Bronchial epithelial cell (primary cell): ENCODE data around the gene ADGRG7. TPM values are rescaled to one million over a fixed set of nuclear protein-coding genes. Genes with fewer than 3 reads are reported as not detected.
A peak's percentile ranks its signal among the peaks of the same experiment; 100 is the strongest.

ENCODE experiments used
- DNase-seq: peaks from one replicate; pipeline ENCODE4 v3.0.0-alpha.2; 2010; ENCODE audit warnings: low read depth
- FAIRE-seq: peaks from 2 replicates; lab custom pipeline; 2011; peaks lifted over from hg19 to GRCh38; lab: Jason Lieb, UNC
- H3K27me3 ChIP-seq: 2 replicates; pipeline ENCODE4 v1.5.1; 2011; ENCODE audit warnings: low read length; ENCODE audit not compliant: control insufficient read depth, insufficient read depth
- H3K36me3 ChIP-seq: 2 replicates; pipeline ENCODE4 v1.5.1; 2011; ENCODE audit warnings: low read length; ENCODE audit not compliant: control insufficient read depth, insufficient read depth
- H3K4me3 ChIP-seq: 2 replicates; pipeline ENCODE4 v1.5.1; 2011; ENCODE audit warnings: mild to moderate bottlenecking, low read depth, low read length, control low read depth
- total RNA-seq: library from RNA; depleted of rRNA; stranded (reverse); fragments of >200 nt; gene quantifications from 2 replicates; pipeline ENCODE4 v1.2.1, GENCODE V29; 2014
- TF ChIP-seq, protein P1 (sequence below): IDR thresholded peaks from 2 replicates; pipeline ENCODE4 v1.5.1; 2011; ENCODE audit warnings: mild to moderate bottlenecking, moderate library complexity, low read length, control low read depth, inconsistent platforms; ENCODE audit not compliant: insufficient read depth, severe bottlenecking

Gene ADGRG7
- total RNA-seq, 1 donor from 2014 or later: under 0.01 TPM

DNA sequence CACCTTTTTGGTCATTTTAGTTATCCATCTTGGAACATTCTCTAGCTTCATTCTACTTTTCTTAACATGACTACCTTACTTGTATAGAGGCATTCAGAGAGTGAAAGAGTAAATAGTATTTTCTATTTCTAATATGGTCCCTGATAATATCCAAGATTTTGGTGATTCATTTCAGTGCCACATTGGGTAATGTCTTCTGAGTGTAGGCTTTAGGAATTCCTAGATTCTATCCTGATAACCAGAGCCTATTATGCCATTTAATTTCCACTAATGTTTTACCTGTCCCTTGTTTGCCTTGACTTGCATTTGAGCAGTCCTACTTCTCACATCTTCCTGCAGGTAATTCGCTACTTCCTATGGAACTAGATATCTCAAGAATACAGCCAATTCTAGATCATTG, 21.8 kb downstream of the ADGRG7 start:
- TF ChIP-seq, protein P1, sequence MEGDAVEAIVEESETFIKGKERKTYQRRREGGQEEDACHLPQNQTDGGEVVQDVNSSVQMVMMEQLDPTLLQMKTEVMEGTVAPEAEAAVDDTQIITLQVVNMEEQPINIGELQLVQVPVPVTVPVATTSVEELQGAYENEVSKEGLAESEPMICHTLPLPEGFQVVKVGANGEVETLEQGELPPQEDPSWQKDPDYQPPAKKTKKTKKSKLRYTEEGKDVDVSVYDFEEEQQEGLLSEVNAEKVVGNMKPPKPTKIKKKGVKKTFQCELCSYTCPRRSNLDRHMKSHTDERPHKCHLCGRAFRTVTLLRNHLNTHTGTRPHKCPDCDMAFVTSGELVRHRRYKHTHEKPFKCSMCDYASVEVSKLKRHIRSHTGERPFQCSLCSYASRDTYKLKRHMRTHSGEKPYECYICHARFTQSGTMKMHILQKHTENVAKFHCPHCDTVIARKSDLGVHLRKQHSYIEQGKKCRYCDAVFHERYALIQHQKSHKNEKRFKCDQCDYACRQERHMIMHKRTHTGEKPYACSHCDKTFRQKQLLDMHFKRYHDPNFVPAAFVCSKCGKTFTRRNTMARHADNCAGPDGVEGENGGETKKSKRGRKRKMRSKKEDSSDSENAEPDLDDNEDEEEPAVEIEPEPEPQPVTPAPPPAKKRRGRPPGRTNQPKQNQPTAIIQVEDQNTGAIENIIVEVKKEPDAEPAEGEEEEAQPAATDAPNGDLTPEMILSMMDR: no peak
- Histone ChIP-seq H3K27me3 (no peaks in the 10 kb centered on the region), H3K4me3 (no peak overlapping the region), H3K36me3 (no peaks in the 10 kb centered on the region)
- FAIRE-seq (no peak), DNase-seq (peak; percentile 26)

DNA sequence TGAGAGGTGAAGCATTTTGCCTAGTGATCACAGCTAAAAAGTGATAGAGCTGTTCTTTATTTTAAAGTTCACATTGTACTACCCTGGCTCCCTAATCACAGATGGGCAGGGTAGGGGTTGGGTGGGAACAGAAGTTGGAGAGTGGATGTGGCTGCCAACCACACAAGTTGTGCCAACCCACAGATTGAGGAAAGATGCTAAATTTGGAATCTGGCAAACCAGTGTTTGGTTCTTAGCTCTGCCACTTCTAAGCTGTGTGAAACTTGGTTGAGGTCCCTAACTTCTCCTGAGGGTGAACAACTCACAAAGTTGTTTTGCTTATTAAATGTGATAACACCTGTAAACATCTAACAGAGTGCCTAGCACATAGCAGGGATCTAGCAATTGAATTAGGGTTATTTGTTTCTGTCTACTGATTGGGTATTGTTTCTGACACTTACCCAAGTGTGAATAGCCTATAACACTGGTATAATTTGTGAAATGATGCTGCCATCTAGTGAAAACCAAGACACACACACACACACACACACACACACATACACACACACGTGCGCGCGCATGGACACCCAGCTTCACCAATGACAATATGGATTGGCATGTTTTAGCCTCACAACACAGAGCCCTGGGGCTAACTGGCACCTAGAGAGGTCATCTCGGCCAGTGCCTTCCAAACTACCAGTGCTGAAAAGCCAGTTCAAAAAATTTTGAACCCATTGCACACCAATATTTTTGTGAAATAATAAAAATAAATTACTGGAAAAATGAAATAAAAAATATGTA, 25.3 kb downstream of the ADGRG7 start:
- no peak overlapping the region for H3K4me3 ChIP-seq
- TF ChIP-seq, protein P1: peak; percentile 30
- FAIRE-seq: no peak
- no peaks in the 10 kb centered on the region for H3K36me3 ChIP-seq
- peak; percentile 63 for DNase-seq
- no peaks in the 10 kb centered on the region for H3K27me3 ChIP-seq

DNA sequence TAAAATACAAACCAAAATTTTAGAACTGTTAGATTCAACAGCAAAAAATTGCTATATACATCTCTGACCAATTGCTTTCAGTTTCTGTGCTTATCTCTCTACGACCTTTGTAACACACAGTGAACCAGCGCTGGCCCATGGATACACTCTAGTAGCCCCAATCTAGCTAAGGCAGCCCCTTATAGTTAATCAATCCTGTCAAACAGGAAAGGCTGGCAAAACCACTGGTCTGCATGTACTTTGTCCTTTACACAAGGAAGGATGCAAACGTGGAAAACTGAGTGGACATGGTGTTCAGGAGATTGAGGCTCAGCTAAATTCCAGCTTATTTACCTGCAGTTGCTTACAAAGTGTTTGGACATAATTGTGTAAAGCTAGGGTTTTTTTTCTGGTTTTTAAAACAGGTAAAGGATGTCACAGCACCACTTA, 25.9 kb downstream of the ADGRG7 start:
- no peak for FAIRE-seq
- DNase-seq: no peak
- H3K27me3 ChIP-seq: no peaks in the 10 kb centered on the region
- TF ChIP-seq, protein P1: no peak
- no peaks in the 10 kb centered on the region for H3K36me3 ChIP-seq
- no peak overlapping the region for H3K4me3 ChIP-seq

DNA sequence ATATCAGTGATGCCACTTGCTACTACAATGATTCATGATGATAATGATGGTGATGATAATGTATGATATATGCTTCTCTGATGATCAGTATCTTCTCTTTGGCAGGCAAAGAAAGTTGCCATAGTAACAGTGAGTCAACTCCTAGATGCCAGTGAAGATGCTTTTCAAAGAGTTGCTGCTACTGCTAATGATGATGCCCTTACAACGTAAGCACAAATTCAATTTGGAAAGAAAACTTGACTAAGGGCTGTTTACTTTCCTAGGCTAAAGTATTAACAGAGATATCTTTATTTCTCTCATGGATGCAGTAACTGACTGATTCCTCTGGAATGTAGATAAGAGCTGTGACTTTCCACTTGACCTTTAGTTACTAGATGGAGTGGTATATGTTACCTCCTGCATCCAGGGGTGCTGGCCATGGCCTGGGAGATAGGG, 27.8 kb downstream of the ADGRG7 start:
- DNase-seq (peak; percentile 22), FAIRE-seq (no peak)
- no peak overlapping the region for H3K4me3 ChIP-seq
- TF ChIP-seq, protein P1: no peak
- no peaks in the 10 kb centered on the region for H3K36me3 ChIP-seq
- H3K27me3 ChIP-seq: no peaks in the 10 kb centered on the region

DNA sequence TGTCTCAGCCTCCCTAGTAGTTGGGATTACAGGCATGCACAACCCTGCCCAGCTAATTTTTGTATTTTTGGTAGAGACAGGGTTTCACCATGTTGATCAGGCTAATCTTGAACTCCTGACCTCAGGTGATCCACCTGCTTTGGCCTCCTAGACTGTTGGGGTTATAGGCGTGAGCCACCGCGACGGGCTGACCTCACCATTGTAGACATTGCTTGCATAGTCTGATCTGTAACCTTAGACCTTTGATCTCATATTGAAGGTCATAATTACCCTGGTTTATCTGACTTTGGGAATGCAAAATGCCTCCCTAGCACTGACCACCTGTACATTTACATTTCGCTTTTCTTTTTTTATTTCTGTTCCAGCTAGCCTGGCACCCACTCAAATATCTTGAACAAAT, 31.2 kb downstream of the ADGRG7 start:
- H3K27me3 ChIP-seq: no peaks in the 10 kb centered on the region
- DNase-seq (no peak), FAIRE-seq (no peak)
- no peaks in the 10 kb centered on the region for H3K36me3 ChIP-seq
- TF ChIP-seq, protein P1: no peak
- H3K4me3 ChIP-seq: no peak overlapping the region
